ENCODE measurements around the gene GATA5. TPM values are rescaled to one million over a fixed set of nuclear protein-coding genes. Genes with fewer than 3 reads are reported as not detected.

Gene GATA5
- total and polyA plus RNA-seq, 12 donors, result 0.11 to 5.1 (median 0.60) TPM

GRCh38 chr20:62489932-62490263 lies 14.1 kb upstream of the GATA5 start:
- ATAC-seq (no peak), DNase-seq (no peak)
- H3K4me3 ChIP-seq, result no peak overlapping the region
- no peaks in the 10 kb centered on the region for H3K36me3 ChIP-seq
- no peak for TF ChIP-seq CTCF (IDR thresholded peaks at IDR 0.05)
- intact Hi-C loops (cut with DNase I), result loop anchor here in 6 of 10 donors (5.0 to 10.0 kb wide), 5 partner anchors 65 to 188 kb away; partner anchors contain the start of genes ADRM1 (in 2 of the 6) and RBBP8NL (in 1 of the 6)
- H3K27me3 ChIP-seq, result peaks cover 0 to 37% (median 28%) of the 10 kb centered on the region in 7 donors
- H3K27ac ChIP-seq, result peak overlapping the region in 1 of 10 donors; percentile 54
- no peaks in the 10 kb centered on the region for H3K9me3 ChIP-seq
- H3K4me1 ChIP-seq, result peaks cover 11 to 46% (median 28%) of the 10 kb centered on the region in 9 donors
- 89 to 98% methylated on average over 8 of the region's 8 CpGs for WGBS, 2 donors

GRCh38 chr20:62489186-62489931 lies 13.6 kb upstream of the GATA5 start:
- 75 to 80% methylated on average over 17 to 18 of the region's 18 CpGs for WGBS, 2 donors
- Histone ChIP-seq H3K4me1 (peaks cover 9 to 46% (median 26%) of the 10 kb centered on the region in 9 donors), H3K27me3 (peaks cover 0 to 42% (median 34%) of the 10 kb centered on the region in 7 donors), H3K4me3 (no peak overlapping the region), H3K27ac (peak overlapping the region in 1 of 10 donors; percentile 54), H3K9me3 (no peaks in the 10 kb centered on the region), H3K36me3 (no peaks in the 10 kb centered on the region)
- ATAC-seq, result peak in 4 of 8 donors; percentile 9 to 36 (median 29)
- intact Hi-C loops (cut with DNase I), result loop anchor here in 2 of 10 donors (5.0 to 10.0 kb wide), 2 partner anchors 65 to 77 kb away; partner anchors contain the start of gene RBBP8NL (in 1 of the 2)
- no peak for DNase-seq
- TF ChIP-seq CTCF (IDR thresholded peaks at IDR 0.05), result no peak

GRCh38 chr20:62488470-62488869 lies 12.7 kb upstream of the GATA5 start:
- Histone ChIP-seq H3K4me1 (peaks cover 9 to 37% (median 19%) of the 10 kb centered on the region in 9 donors), H3K36me3 (no peaks in the 10 kb centered on the region), H3K4me3 (no peak overlapping the region), H3K27me3 (peaks cover 0 to 51% (median 42%) of the 10 kb centered on the region in 7 donors), H3K27ac (no peak overlapping the region), H3K9me3 (no peaks in the 10 kb centered on the region)
- WGBS, 2 donors, result 87 to 89% methylated on average over 3 of the region's 3 CpGs
- intact Hi-C loops (cut with DNase I), result loop anchor here in 2 of 10 donors (5.0 to 10.0 kb wide), 2 partner anchors 64 to 76 kb away; partner anchors contain the start of gene RBBP8NL (in 1 of the 2)
- DNase-seq (no peak), ATAC-seq (no peak)
- TF ChIP-seq CTCF (IDR thresholded peaks at IDR 0.05), result no peak

GRCh38 chr20:62487561-62488354 lies 12.0 kb upstream of the GATA5 start:
- ATAC-seq (peak; percentile 19 to 77 (median 44)), DNase-seq (peak in 1 of 2 donors; percentile 44)
- peaks cover 0 to 58% (median 49%) of the 10 kb centered on the region in 7 donors for H3K27me3 ChIP-seq
- H3K36me3 ChIP-seq, result no peaks in the 10 kb centered on the region
- H3K27ac ChIP-seq, result peak overlapping the region in 3 of 10 donors; percentile 4 to 44 (median 19)
- no peak for TF ChIP-seq CTCF (IDR thresholded peaks at IDR 0.05)
- intact Hi-C loops (cut with DNase I), result loop anchor here in 2 of 10 donors (5.0 to 10.0 kb wide), 2 partner anchors 63 to 75 kb away; partner anchors contain the start of gene RBBP8NL (in 1 of the 2)
- WGBS, 2 donors, result 29 to 33% methylated on average over 14 of the region's 14 CpGs
- H3K4me3 ChIP-seq, result no peak overlapping the region
- no peaks in the 10 kb centered on the region for H3K9me3 ChIP-seq
- H3K4me1 ChIP-seq, result peaks cover 9 to 37% (median 19%) of the 10 kb centered on the region in 9 donors
